Measurements from ENCODE around the gene LPP.

Gene LPP

GRCh38 chr3:188338086-188338485, 184.1 kb downstream of the LPP start:
- H3K27me3 Mint-ChIP-seq = no peaks in the 10 kb centered on the region
- H3K4me3 Mint-ChIP-seq = peak overlapping the region; percentile 80
- no peak for DNase-seq
- peak overlapping the region; percentile 98 for H3K27ac Mint-ChIP-seq
- peaks cover 60% of the 10 kb centered on the region for H3K4me1 Mint-ChIP-seq (ENCODE audit: low read depth)
- H3K36me3 Mint-ChIP-seq (ENCODE audit: low read depth) = peaks cover 41% of the 10 kb centered on the region
- H3K9me3 Mint-ChIP-seq = peaks cover 7% of the 10 kb centered on the region

GRCh38 chr3:188339410-188340295, 185.7 kb downstream of the LPP start:
- Mint-ChIP-seq H3K4me3 (peak overlapping the region; percentile 80), H3K9me3 (peaks cover 7% of the 10 kb centered on the region), H3K27ac (peak overlapping the region; percentile 98), H3K4me1 (ENCODE audit: low read depth) (peaks cover 60% of the 10 kb centered on the region), H3K27me3 (no peaks in the 10 kb centered on the region), H3K36me3 (ENCODE audit: low read depth) (peaks cover 48% of the 10 kb centered on the region)
- peak; percentile 63 for DNase-seq

GRCh38 chr3:188341501-188341900, 187.5 kb downstream of the LPP start:
- Mint-ChIP-seq H3K9me3 (peaks cover 7% of the 10 kb centered on the region), H3K27me3 (no peaks in the 10 kb centered on the region), H3K4me3 (no peak overlapping the region), H3K27ac (peak overlapping the region; percentile 98), H3K4me1 (ENCODE audit: low read depth) (peaks cover 53% of the 10 kb centered on the region), H3K36me3 (ENCODE audit: low read depth) (peaks cover 43% of the 10 kb centered on the region)
- no peak for DNase-seq

- H3K27ac Mint-ChIP-seq = no peak overlapping the region
- peaks cover 33% of the 10 kb centered on the region for H3K36me3 Mint-ChIP-seq (ENCODE audit: low read depth)
- H3K27me3 Mint-ChIP-seq = no peaks in the 10 kb centered on the region
- peaks cover 42% of the 10 kb centered on the region for H3K4me1 Mint-ChIP-seq (ENCODE audit: low read depth)
- DNase-seq = no peak
- peaks cover 7% of the 10 kb centered on the region for H3K9me3 Mint-ChIP-seq
- H3K4me3 Mint-ChIP-seq = no peak overlapping the region
Observed at GRCh38 chr3:188342991-188343732, 189.2 kb downstream of the LPP start.

- Mint-ChIP-seq H3K9me3 (peaks cover 6% of the 10 kb centered on the region), H3K27me3 (no peaks in the 10 kb centered on the region), H3K27ac (no peak overlapping the region), H3K36me3 (ENCODE audit: low read depth) (peaks cover 28% of the 10 kb centered on the region), H3K4me3 (no peak overlapping the region), H3K4me1 (ENCODE audit: low read depth) (peaks cover 35% of the 10 kb centered on the region)
- no peak for DNase-seq
Observed at GRCh38 chr3:188343894-188344293, 189.9 kb downstream of the LPP start.

GRCh38 chr3:188345223-188345622, 191.3 kb downstream of the LPP start:
- Mint-ChIP-seq H3K27me3 (no peaks in the 10 kb centered on the region), H3K36me3 (ENCODE audit: low read depth) (peaks cover 23% of the 10 kb centered on the region), H3K4me3 (no peak overlapping the region), H3K27ac (no peak overlapping the region), H3K9me3 (peaks cover 4% of the 10 kb centered on the region), H3K4me1 (ENCODE audit: low read depth) (peaks cover 25% of the 10 kb centered on the region)
- no peak for DNase-seq

- no peaks in the 10 kb centered on the region for H3K9me3 Mint-ChIP-seq
- H3K36me3 Mint-ChIP-seq (ENCODE audit: low read depth) = peaks cover 6% of the 10 kb centered on the region
- no peak for DNase-seq
- H3K4me3 Mint-ChIP-seq = no peak overlapping the region
- peaks cover 5% of the 10 kb centered on the region for H3K4me1 Mint-ChIP-seq (ENCODE audit: low read depth)
- no peak overlapping the region for H3K27ac Mint-ChIP-seq
- no peaks in the 10 kb centered on the region for H3K27me3 Mint-ChIP-seq
Observed at GRCh38 chr3:188348435-188349244, 194.7 kb downstream of the LPP start.

GRCh38 chr3:188349351-188349901, 195.5 kb downstream of the LPP start:
- Mint-ChIP-seq H3K4me3 (no peak overlapping the region), H3K27me3 (no peaks in the 10 kb centered on the region), H3K9me3 (no peaks in the 10 kb centered on the region), H3K4me1 (ENCODE audit: low read depth) (peaks cover 9% of the 10 kb centered on the region), H3K27ac (no peak overlapping the region), H3K36me3 (ENCODE audit: low read depth) (peaks cover 2% of the 10 kb centered on the region)
- no peak for DNase-seq

GRCh38 chr3:188349933-188350332, 196.0 kb downstream of the LPP start:
- Mint-ChIP-seq H3K4me1 (ENCODE audit: low read depth) (peaks cover 12% of the 10 kb centered on the region), H3K4me3 (no peak overlapping the region), H3K36me3 (ENCODE audit: low read depth) (peaks cover 5% of the 10 kb centered on the region), H3K27me3 (no peaks in the 10 kb centered on the region), H3K9me3 (no peaks in the 10 kb centered on the region), H3K27ac (no peak overlapping the region)
- no peak for DNase-seq

- H3K4me1 Mint-ChIP-seq (ENCODE audit: low read depth) = peaks cover 14% of the 10 kb centered on the region
- no peaks in the 10 kb centered on the region for H3K9me3 Mint-ChIP-seq
- H3K27ac Mint-ChIP-seq = no peak overlapping the region
- H3K36me3 Mint-ChIP-seq (ENCODE audit: low read depth) = peaks cover 3% of the 10 kb centered on the region
- H3K4me3 Mint-ChIP-seq = no peak overlapping the region
- DNase-seq = no peak
- H3K27me3 Mint-ChIP-seq = no peaks in the 10 kb centered on the region
Observed at GRCh38 chr3:188350961-188351360, 197.0 kb downstream of the LPP start.

- no peaks in the 10 kb centered on the region for H3K9me3 Mint-ChIP-seq
- peaks cover 3% of the 10 kb centered on the region for H3K36me3 Mint-ChIP-seq (ENCODE audit: low read depth)
- no peaks in the 10 kb centered on the region for H3K27me3 Mint-ChIP-seq
- no peak for DNase-seq
- no peak overlapping the region for H3K4me3 Mint-ChIP-seq
- peaks cover 14% of the 10 kb centered on the region for H3K4me1 Mint-ChIP-seq (ENCODE audit: low read depth)
- no peak overlapping the region for H3K27ac Mint-ChIP-seq
Observed at GRCh38 chr3:188351648-188352047, 197.7 kb downstream of the LPP start.

GRCh38 chr3:188352196-188352927, 198.4 kb downstream of the LPP start:
- Mint-ChIP-seq H3K36me3 (ENCODE audit: low read depth) (peaks cover 6% of the 10 kb centered on the region), H3K27me3 (no peaks in the 10 kb centered on the region), H3K4me1 (ENCODE audit: low read depth) (peaks cover 15% of the 10 kb centered on the region), H3K27ac (no peak overlapping the region), H3K4me3 (no peak overlapping the region), H3K9me3 (no peaks in the 10 kb centered on the region)
- no peak for DNase-seq

GRCh38 chr3:188353426-188353825, 199.5 kb downstream of the LPP start:
- Mint-ChIP-seq H3K4me1 (ENCODE audit: low read depth) (peaks cover 24% of the 10 kb centered on the region), H3K27me3 (no peaks in the 10 kb centered on the region), H3K4me3 (no peak overlapping the region), H3K27ac (no peak overlapping the region), H3K9me3 (no peaks in the 10 kb centered on the region), H3K36me3 (ENCODE audit: low read depth) (peaks cover 6% of the 10 kb centered on the region)
- no peak for DNase-seq

Data from activated T-cell treated with anti-CD3 and anti-CD28 coated beads, Interleukin-2, amount 50 U/mL, for 24 hours (primary cell).